SK-N-SH (cell line): ENCODE results near the gene HOXB8. TPM values are rescaled to one million over a fixed set of nuclear protein-coding genes. Genes with fewer than 3 reads are reported as not detected.

ENCODE experiments used
- CTCF ChIA-PET: fragments of 300-600, 350-600 bp; formaldehyde crosslinking; extraction: SDS; loops from one replicate; lab custom pipeline; 2021; lab: Yijun Ruan, JAX
- POLR2A ChIA-PET: fragments of 350-600 bp; sonication (Branson Sonifier 250); formaldehyde crosslinking; extraction: SDS; loops from one replicate; lab custom pipeline; 2020; ENCODE audit warnings: antibody characterized with exemption, inconsistent platforms; lab: Yijun Ruan, JAX
- DNase-seq: peaks from one replicate; pipeline ENCODE4 v3.0.0; 2012
- H2AFZ ChIP-seq: fragments of 200-600 bp; sonication (generic); 2 replicates; pipeline ENCODE4 v1.8.1; 2016; ENCODE audit warnings: antibody characterized with exemption, mild to moderate bottlenecking, low read depth
- H3F3A ChIP-seq: fragments of 200-600 bp; sonication (generic); replicated peaks from 2 replicates; pipeline ENCODE3; 2016; ENCODE audit warnings: antibody characterized with exemption, mild to moderate bottlenecking; ENCODE audit not compliant: insufficient read depth
- H3K27ac ChIP-seq, 2 experiments: fragments of 200-500 bp in 1 of 2; fragments of 200-600 bp in 1 of 2; sonication (Bioruptor generic) in 1 of 2; sonication (generic), shearing (Covaris generic) in 1 of 2; 2 replicates each; pipeline versions ENCODE4 v1.5.1 to v1.6.1; 2014 to 2016; ENCODE audit warnings: low read depth in 2 of 2, inconsistent platforms in 1 of 2, low read length in 1 of 2, mild to moderate bottlenecking in 1 of 2, mixed read lengths in 1 of 2
- H3K27me3 ChIP-seq: fragments of 200-600 bp; sonication (generic), shearing (Covaris generic); 2 replicates; pipeline ENCODE4 v1.6.1; 2016; ENCODE audit warnings: mixed run types; ENCODE audit not compliant: insufficient read depth
- H3K36me3 ChIP-seq, 2 experiments: fragments of 200-500 bp in 1 of 2; fragments of 200-600 bp in 1 of 2; sonication (Bioruptor generic) in 1 of 2; sonication (generic) in 1 of 2; replicated peaks in 1 of 2; 2 replicates each; pipeline versions ENCODE3 to v1.5.1; 2014 to 2016; ENCODE audit warnings: low read length in 1 of 2, mild to moderate bottlenecking in 1 of 2; ENCODE audit not compliant: insufficient read depth in 2 of 2, control insufficient read depth in 1 of 2
- H3K4me1 ChIP-seq, 2 experiments: fragments of 200-500 bp in 1 of 2; fragments of 200-600 bp in 1 of 2; sonication (Bioruptor generic) in 1 of 2; sonication (generic), shearing (Covaris generic) in 1 of 2; 2 replicates each; pipeline versions ENCODE4 v1.5.1 to v1.6.1; 2014 to 2016; ENCODE audit warnings: low read depth in 1 of 2, low read length in 1 of 2, mixed run types in 1 of 2; ENCODE audit not compliant: insufficient read depth in 2 of 2, control insufficient read depth in 1 of 2
- H3K4me2 ChIP-seq: fragments of 200-600 bp; sonication (generic), shearing (Covaris generic); 2 replicates; pipeline ENCODE4 v1.6.1; 2017; ENCODE audit warnings: mixed run types
- H3K4me3 ChIP-seq, 2 experiments: fragments of 200-500 bp in 1 of 2; fragments of 200-600 bp in 1 of 2; sonication (Bioruptor generic) in 1 of 2; sonication (generic), shearing (Covaris generic) in 1 of 2; 2 replicates each; pipeline versions ENCODE4 v1.5.1 to v1.8.1; 2014 to 2016; ENCODE audit warnings: low read depth in 2 of 2, inconsistent platforms in 1 of 2, low read length in 1 of 2, mild to moderate bottlenecking in 1 of 2, mixed read lengths in 1 of 2, moderate library complexity in 1 of 2
- H3K79me2 ChIP-seq: fragments of 200-600 bp; sonication (generic); 2 replicates; pipeline ENCODE4 v1.8.1; 2017; ENCODE audit warnings: mild to moderate bottlenecking; ENCODE audit not compliant: insufficient read depth
- H3K9ac ChIP-seq: fragments of 200-600 bp; sonication (generic); 2 replicates; pipeline ENCODE4 v1.6.1; 2017; ENCODE audit warnings: mixed run types
- H3K9me2 ChIP-seq: fragments of 200-600 bp; sonication (generic); 2 replicates; pipeline ENCODE4 v1.6.1; 2017; ENCODE audit warnings: mixed run types
- H3K9me3 ChIP-seq: fragments of 200-600 bp; sonication (generic); 2 replicates; pipeline ENCODE4 v1.6.1; 2017; ENCODE audit warnings: mixed run types, mild to moderate bottlenecking, moderate library complexity
- H4K20me1 ChIP-seq: fragments of 200-600 bp; sonication (generic); 2 replicates; pipeline ENCODE4 v1.6.1; 2017; ENCODE audit warnings: mild to moderate bottlenecking, mixed run types; ENCODE audit not compliant: insufficient read depth
- EZH2phosphoT487 ChIP-seq: fragments of 200-600 bp; sonication (generic); IDR thresholded peaks from 2 replicates; pipeline ENCODE4 v1.6.1; 2017; ENCODE audit warnings: low read depth, mixed run types, mild to moderate bottlenecking, antibody characterized with exemption, moderate library complexity, borderline replicate concordance
- FOXJ3 ChIP-seq: sonication (generic); formaldehyde crosslinking; IDR thresholded peaks from 2 replicates; pipeline ENCODE4 v1.5.1; 2020; ENCODE audit warnings: mild to moderate bottlenecking, missing genetic modification reagents
- RFX5 ChIP-seq: IDR thresholded peaks from 2 replicates; pipeline ENCODE4 v1.6.1; 2012; ENCODE audit warnings: mild to moderate bottlenecking, improper control_type of control experiment, low read length
- SMC3 ChIP-seq: IDR thresholded peaks from 2 replicates; pipeline ENCODE4 v1.6.1; 2012; ENCODE audit warnings: low read depth, low read length, improper control_type of control experiment
- USF1 ChIP-seq: IDR thresholded peaks from 2 replicates; pipeline ENCODE4 v1.4.0; 2012; ENCODE audit warnings: low read depth, borderline replicate concordance
- WGBS: methylation state at CpG from one replicate; pipeline ENCODE4 v1.1.6; 2017; ENCODE audit warnings: low lambda C conversion rate; 5-methylcytosine and 5-hydroxymethylcytosine counted together
- polyA plus RNA-seq, 3 experiments: library from polyadenylated mRNA; depleted of rRNA; stranded (reverse); fragments of >200 nt; gene quantifications; 2 replicates each; pipeline ENCODE4 v1.2.3, GENCODE V29; 2012

HOXB8 gene
- polyA plus RNA-seq, 1 of the 3 experiments (the other 2 are of a cell fraction) = not detected

- DNase-seq = no peak
- Histone ChIP-seq H2AFZ (no peak overlapping the region), H3K27me3 (peaks cover 100% of the 10 kb centered on the region), H3K4me1 (no peaks in the 10 kb centered on the region; a peak in 1 of 4 replicates), H3F3A (no peaks in the 10 kb centered on the region), H3K4me3 (no peak overlapping the region), H4K20me1 (peaks cover 4% of the 10 kb centered on the region; the same call in 1 of the 2 replicates), H3K36me3 (no peaks in the 10 kb centered on the region), H3K4me2 (no peak overlapping the region), H3K27ac (no peak overlapping the region), H3K9me3 (no peaks in the 10 kb centered on the region), H3K9ac (no peak overlapping the region), H3K9me2 (no peaks in the 10 kb centered on the region), H3K79me2 (no peaks in the 10 kb centered on the region)
- 26% methylated on average over 41 of the region's 41 CpGs for WGBS
- ChIA-PET CTCF (interaction anchor here (0.9 to 1.8 kb wide), 7 partner anchors 10 to 453 kb away, joined by 3 to 14 read pairs (median 5); partner anchors contain the start of gene HOXB5), POLR2A (no interaction called here)
- TF ChIP-seq SMC3 (no peak), EZH2phosphoT487 (peak; percentile 82; the same call in 1 of the 2 replicates), USF1 (no peak)
These were observed 8.9 kb downstream of the HOXB8 start for GRCh38 chr17:48605991-48606891.

GRCh38 chr17:48605409-48605919 lies 9.6 kb downstream of the HOXB8 start:
- Histone ChIP-seq H3K9me3 (no peaks in the 10 kb centered on the region), H3K4me3 (no peak overlapping the region), H3K9ac (no peak overlapping the region), H3K4me2 (no peak overlapping the region), H3K36me3 (no peaks in the 10 kb centered on the region), H3K9me2 (no peaks in the 10 kb centered on the region), H3K27me3 (peaks cover 100% of the 10 kb centered on the region), H3F3A (no peaks in the 10 kb centered on the region), H4K20me1 (peaks cover 7% of the 10 kb centered on the region; the same call in 1 of the 2 replicates), H3K79me2 (no peaks in the 10 kb centered on the region), H3K27ac (no peak overlapping the region), H2AFZ (no peak overlapping the region), H3K4me1 (no peaks in the 10 kb centered on the region; a peak in 1 of 4 replicates)
- CTCF ChIA-PET = interaction anchor here (1.3 to 1.8 kb wide), 5 partner anchors 9 to 298 kb away, joined by 3 to 14 read pairs (median 6); partner anchors contain the start of gene HOXB5
- DNase-seq = no peak
- TF ChIP-seq FOXJ3 = no peak
- POLR2A ChIA-PET = no interaction called here
- WGBS = 24% methylated on average over 10 of the region's 10 CpGs

GRCh38 chr17:48604770-48605329 lies 10.2 kb downstream of the HOXB8 start, which contains the start of gene HOXB6:
TSS of gene HOXB6 (minus strand) at chr17:48604986. CDS start at chr17:48598150, 6,836 bp downstream.
- WGBS = 4% methylated on average over 16 of the region's 16 CpGs
- no peaks in the 10 kb centered on the region for H3K79me2 ChIP-seq
- no peaks in the 10 kb centered on the region for H3K9me3 ChIP-seq
- H3K9me2 ChIP-seq = no peaks in the 10 kb centered on the region
- H3F3A ChIP-seq = no peaks in the 10 kb centered on the region
- H3K9ac ChIP-seq = no peak within 1 kb of the TSS
- H3K27me3 ChIP-seq = peaks cover 100% of the 10 kb centered on the region
- no peak within 1 kb of the TSS for H3K4me3 ChIP-seq
- no peak within 1 kb of the TSS for H3K4me2 ChIP-seq
- peaks cover 7% of the 10 kb centered on the region; the same call in 1 of the 2 replicates for H4K20me1 ChIP-seq
- CTCF ChIA-PET = interaction anchor here (1.3 kb wide), 1 partner anchor 297 kb away, joined by 6 read pairs; no protein-coding TSS in a partner anchor
- H2AFZ ChIP-seq = no peak within 1 kb of the TSS
- POLR2A ChIA-PET = no interaction called here
- H3K4me1 ChIP-seq = no peaks in the 10 kb centered on the region; a peak in 1 of 4 replicates
- DNase-seq = no peak
- no peaks in the 10 kb centered on the region for H3K36me3 ChIP-seq
- H3K27ac ChIP-seq = no peak within 1 kb of the TSS
- TF ChIP-seq USF1 = peak; percentile 31; the same call in 1 of the 2 replicates
- no peak for TF ChIP-seq RFX5
